ENCODE results near the gene GALNT9. TPM values are rescaled to one million over a fixed set of nuclear protein-coding genes. Genes with fewer than 3 reads are reported as not detected.
"Not testable (repeated sequence)": the region's sequence is repeated elsewhere in the genome, so short reads cannot be mapped to it uniquely, and the experiment has no call there.

GALNT9 gene
- total RNA-seq, 4 donors from 2014 or later: not detected

- DNase-seq: no peak
- no peaks in the 10 kb centered on the region for H3K36me3 ChIP-seq
- H3K4me1 ChIP-seq: peaks cover 0 to 12% (median 0%) of the 10 kb centered on the region in 3 donors
- H3K9me3 ChIP-seq: peaks cover 0 to 9% (median 0%) of the 10 kb centered on the region in 3 donors
- TF ChIP-seq CTCF (IDR thresholded peaks at IDR 0.05): no peak
- no peak for TF ChIP-seq POLR2A (IDR thresholded peaks at IDR 0.05)
- H3K27me3 ChIP-seq: peaks cover 0 to 31% (median 0%) of the 10 kb centered on the region in 4 donors
- WGBS, 2 donors: 92% methylated on average over 20 to 24 of the region's 52 CpGs
- H3K4me3 ChIP-seq: no peak overlapping the region
- H3K27ac ChIP-seq: no peak overlapping the region
- intact Hi-C loops (cut with DNase I): no loop called here
Measured at GRCh38 chr12:132360906-132361777, 31.8 kb upstream of the GALNT9 start.

DNA sequence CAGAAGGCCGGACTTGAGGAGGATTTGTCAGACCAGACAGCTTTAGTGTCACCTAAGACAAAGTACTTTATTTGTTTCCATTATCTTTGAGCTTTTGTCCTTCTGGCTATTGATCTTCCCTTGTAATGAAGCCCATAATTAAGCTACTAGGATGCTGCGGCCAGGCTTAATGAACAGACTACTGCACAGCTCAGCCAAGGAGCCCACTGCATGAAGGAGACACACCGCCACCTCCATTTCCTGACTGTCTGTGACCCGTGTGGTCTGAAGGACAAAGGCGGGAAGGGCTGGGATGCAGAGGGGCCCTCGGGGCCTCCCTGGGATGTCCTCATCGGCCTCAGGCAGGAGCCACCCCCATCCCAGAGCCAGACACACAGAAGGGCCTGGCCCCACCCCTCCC is 31.0 kb upstream of the GALNT9 start:
- no peak for DNase-seq
- TF ChIP-seq CTCF (IDR thresholded peaks at IDR 0.05): no peak
- TF ChIP-seq POLR2A (IDR thresholded peaks at IDR 0.05): no peak
- WGBS, 2 donors: 78 to 81% methylated on average over 2 to 6 of the region's 7 CpGs
- peaks cover 0 to 35% (median 0%) of the 10 kb centered on the region in 4 donors for H3K27me3 ChIP-seq
- H3K4me1 ChIP-seq: peaks cover 0 to 12% (median 0%) of the 10 kb centered on the region in 3 donors
- no peak overlapping the region for H3K4me3 ChIP-seq
- intact Hi-C loops (cut with DNase I): no loop called here
- no peaks in the 10 kb centered on the region for H3K36me3 ChIP-seq
- H3K27ac ChIP-seq: no peak overlapping the region
- H3K9me3 ChIP-seq: peaks cover 0 to 9% (median 0%) of the 10 kb centered on the region in 3 donors

DNA sequence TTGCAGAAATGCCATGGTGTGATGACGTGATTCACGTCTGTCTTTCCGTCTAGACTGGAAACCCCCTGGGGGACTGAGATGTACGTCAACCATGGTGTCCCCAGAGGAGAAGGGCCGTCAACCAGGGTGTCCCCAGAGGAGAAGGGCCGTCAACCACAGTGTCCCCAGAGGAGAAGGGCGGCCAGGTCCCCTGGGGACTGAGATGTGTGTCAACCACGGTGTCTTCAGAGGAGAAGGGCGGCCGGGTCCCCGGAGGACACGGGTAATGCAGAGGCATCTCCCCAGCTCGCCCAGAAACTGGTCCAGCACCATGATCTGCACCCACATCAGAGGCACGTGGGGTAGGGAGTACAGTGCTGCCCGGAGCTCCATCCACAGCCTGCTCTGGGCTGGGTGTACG is 30.6 kb upstream of the GALNT9 start:
- Histone ChIP-seq H3K9me3 (peaks cover 0 to 9% (median 0%) of the 10 kb centered on the region in 3 donors), H3K27ac (no peak overlapping the region), H3K36me3 (no peaks in the 10 kb centered on the region), H3K4me3 (no peak overlapping the region), H3K4me1 (peaks cover 0 to 12% (median 0%) of the 10 kb centered on the region in 3 donors), H3K27me3 (peaks cover 0 to 40% (median 0%) of the 10 kb centered on the region in 4 donors)
- intact Hi-C loops (cut with DNase I): no loop called here
- no peak for DNase-seq
- WGBS, 2 donors: 89 to 96% methylated on average over 3 to 4 of the region's 16 CpGs
- TF ChIP-seq POLR2A (IDR thresholded peaks at IDR 0.05) (no peak), CTCF (IDR thresholded peaks at IDR 0.05) (no peak)

GRCh38 chr12:132359551-132359950 is 30.2 kb upstream of the GALNT9 start:
- DNase-seq: no peak
- intact Hi-C loops (cut with DNase I): no loop called here

GRCh38 chr12:132358241-132359225 is 29.1 kb upstream of the GALNT9 start:
- H3K36me3 ChIP-seq; intact Hi-C loops (cut with DNase I); H3K9me3 ChIP-seq; H3K27ac ChIP-seq; DNase-seq; H3K4me3 ChIP-seq: not testable (repeated sequence)
- peaks cover 0 to 48% (median 0%) of the 10 kb centered on the region in 4 donors for H3K27me3 ChIP-seq
- 79 to 85% methylated on average over 5 to 11 of the region's 57 CpGs for WGBS, 2 donors
- H3K4me1 ChIP-seq: peaks cover 0 to 12% (median 0%) of the 10 kb centered on the region in 3 donors

More at GRCh38 chr12:132359551-132359950, 30.2 kb upstream of the GALNT9 start:
- no peak overlapping the region for H3K4me3 ChIP-seq
- TF ChIP-seq POLR2A (IDR thresholded peaks at IDR 0.05) (no peak), CTCF (IDR thresholded peaks at IDR 0.05) (no peak)
- H3K9me3 ChIP-seq: peaks cover 0 to 9% (median 0%) of the 10 kb centered on the region in 3 donors
- peaks cover 0 to 12% (median 0%) of the 10 kb centered on the region in 3 donors for H3K4me1 ChIP-seq
- no peaks in the 10 kb centered on the region for H3K36me3 ChIP-seq
- no peak overlapping the region for H3K27ac ChIP-seq
- peaks cover 0 to 44% (median 0%) of the 10 kb centered on the region in 4 donors for H3K27me3 ChIP-seq
- 80 to 94% methylated on average over 10 to 12 of the region's 14 CpGs for WGBS, 2 donors
